ENCODE data around the gene HNRNPM. TPM values are rescaled to one million over a fixed set of nuclear protein-coding genes. Genes with fewer than 3 reads are reported as not detected.

Gene HNRNPM
- total and polyA plus RNA-seq, 2 donors (not counting 1 experiment from before 2014, with no cell fraction given), result 137 to 221 TPM

DNA sequence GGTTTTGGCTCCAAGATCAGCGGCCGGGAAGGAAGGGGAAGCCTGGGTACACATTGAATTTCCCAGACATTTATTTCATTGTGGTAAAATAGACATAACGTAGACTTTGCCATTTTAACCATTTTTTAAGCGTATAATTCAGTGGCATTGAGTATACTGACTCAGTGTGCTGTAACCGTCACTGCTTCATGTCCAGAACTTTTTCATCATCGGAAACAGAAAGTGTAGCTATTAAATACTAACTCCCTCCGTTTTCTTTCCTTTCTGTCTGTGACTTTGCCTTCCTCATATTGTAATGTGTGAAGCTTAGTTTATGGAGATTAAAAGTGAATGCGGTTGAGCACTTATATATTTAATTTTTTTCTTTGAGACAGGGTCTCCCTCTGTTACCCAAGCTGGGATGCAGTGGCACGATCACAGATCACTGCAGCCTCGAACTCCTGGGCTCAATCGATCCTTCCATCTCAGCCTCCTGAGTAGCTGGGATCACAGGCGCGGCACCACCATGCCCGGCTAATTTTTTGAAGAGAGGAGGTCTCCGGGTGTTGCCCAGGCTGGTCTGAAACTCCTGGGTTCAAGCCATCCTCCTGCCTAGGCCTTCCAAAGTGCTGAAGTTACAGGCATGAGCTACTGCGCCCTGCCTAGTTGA is 1.4 kb downstream of the HNRNPM start:
- CTCF ChIA-PET, result interaction anchor here (0.6 to 2.8 kb wide), 6 partner anchors 24 to 133 kb away, joined by 3 to 10 read pairs (median 4); partner anchors contain the start of gene MARCHF2
- no peak for ATAC-seq (ENCODE audit: low read depth)

DNA sequence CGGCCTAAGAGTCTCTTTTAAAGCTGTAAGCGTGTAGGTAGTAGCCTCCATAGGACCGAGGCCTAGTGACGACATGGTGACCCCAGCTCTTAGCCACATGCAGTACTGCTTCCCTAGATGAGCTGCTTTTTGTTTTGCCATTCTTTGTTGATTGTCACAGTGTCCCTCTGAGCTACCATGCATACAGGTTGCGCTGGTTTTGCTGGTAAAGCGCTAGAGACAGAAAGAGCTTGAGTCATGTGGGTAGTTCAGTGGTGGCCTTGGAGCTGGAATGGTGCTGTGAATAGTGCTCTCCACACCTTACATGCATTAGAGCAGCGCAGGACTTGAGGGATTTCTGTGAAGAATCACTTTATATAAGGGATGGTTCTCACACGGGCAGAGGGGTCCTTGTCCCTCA is 5.1 kb downstream of the HNRNPM start:
- Histone ChIP-seq H3K9ac (ENCODE audit: low read length) (no peak overlapping the region), H3K27ac (ENCODE audit: low read length in 2 of 2) (peak overlapping the region in 1 of 2 donors; percentile 25), H3K79me2 (ENCODE audit: control insufficient read depth, insufficient read depth, low read length) (peaks cover 99% of the 10 kb centered on the region), H3K36me3 (replicated peaks in 1 of 2; ENCODE audit: control extremely low read depth in 1 of 2, control insufficient read depth in 1 of 2, extremely low read depth in 1 of 2, insufficient read depth in 2 of 2, low read length in 1 of 2) (peaks cover 2 to 58% of the 10 kb centered on the region in 2 experiments), H3K4me3 (ENCODE audit: control extremely low read depth in 1 of 5, extremely low read depth in 1 of 5, insufficient read depth in 1 of 5, low read depth in 2 of 5, low read length in 4 of 5) (no peak overlapping the region), H3K4me2 (replicated peaks; ENCODE audit: low read depth, low read length, poor library complexity, severe bottlenecking) (peak overlapping the region; percentile 39), H3K27me3 (replicated peaks in 1 of 4; ENCODE audit: control extremely low read depth in 1 of 4, control insufficient read depth in 3 of 4, insufficient read depth in 4 of 4, low read length in 3 of 4) (no peaks in the 10 kb centered on the region), H2AFZ (ENCODE audit: insufficient read depth, low read depth, low read length, poor library complexity, severe bottlenecking) (no peak overlapping the region), H3K4me1 (ENCODE audit: control insufficient read depth in 2 of 2, insufficient read depth in 2 of 2, low read length in 2 of 2) (peaks cover 65 to 83% of the 10 kb centered on the region in 2 donors), H4K20me1 (ENCODE audit: control insufficient read depth, insufficient read depth, low read length, poor library complexity, severe bottlenecking) (peaks cover 98% of the 10 kb centered on the region), H3K9me3 (ENCODE audit: control extremely low read depth in 1 of 3, control insufficient read depth in 2 of 3, insufficient read depth in 1 of 3, low read length in 2 of 3) (no peaks in the 10 kb centered on the region)
- TF ChIP-seq, protein P1, sequence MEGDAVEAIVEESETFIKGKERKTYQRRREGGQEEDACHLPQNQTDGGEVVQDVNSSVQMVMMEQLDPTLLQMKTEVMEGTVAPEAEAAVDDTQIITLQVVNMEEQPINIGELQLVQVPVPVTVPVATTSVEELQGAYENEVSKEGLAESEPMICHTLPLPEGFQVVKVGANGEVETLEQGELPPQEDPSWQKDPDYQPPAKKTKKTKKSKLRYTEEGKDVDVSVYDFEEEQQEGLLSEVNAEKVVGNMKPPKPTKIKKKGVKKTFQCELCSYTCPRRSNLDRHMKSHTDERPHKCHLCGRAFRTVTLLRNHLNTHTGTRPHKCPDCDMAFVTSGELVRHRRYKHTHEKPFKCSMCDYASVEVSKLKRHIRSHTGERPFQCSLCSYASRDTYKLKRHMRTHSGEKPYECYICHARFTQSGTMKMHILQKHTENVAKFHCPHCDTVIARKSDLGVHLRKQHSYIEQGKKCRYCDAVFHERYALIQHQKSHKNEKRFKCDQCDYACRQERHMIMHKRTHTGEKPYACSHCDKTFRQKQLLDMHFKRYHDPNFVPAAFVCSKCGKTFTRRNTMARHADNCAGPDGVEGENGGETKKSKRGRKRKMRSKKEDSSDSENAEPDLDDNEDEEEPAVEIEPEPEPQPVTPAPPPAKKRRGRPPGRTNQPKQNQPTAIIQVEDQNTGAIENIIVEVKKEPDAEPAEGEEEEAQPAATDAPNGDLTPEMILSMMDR (IDR thresholded peaks at IDR 0.05), result no peak
- TF ChIP-seq EZH2 (IDR thresholded peaks at IDR 0.05; ENCODE audit: borderline replicate concordance, insufficient read depth, low read depth, low read length, poor library complexity, severe bottlenecking), result no peak
- ChIA-PET CTCF (interaction anchor here (0.6 to 3.2 kb wide), 5 partner anchors 10 to 130 kb away, joined by 3 to 14 read pairs (median 5); partner anchors contain the start of gene MARCHF2), POLR2A (no interaction called here)
- Mint-ChIP-seq H3K27ac (peak overlapping the region; percentile 43), H3K4me3 (peak overlapping the region; percentile 56), H3K27me3 (no peaks in the 10 kb centered on the region), H3K9me3 (ENCODE audit: insufficient read depth) (no peaks in the 10 kb centered on the region), H3K4me1 (peaks cover 72% of the 10 kb centered on the region)
- ATAC-seq (ENCODE audit: low read depth) (no peak), DNase-seq (no peak)
- WGBS (ENCODE audit: insufficient coverage), result 90% methylated on average over 5 of the region's 8 CpGs
- intact Hi-C loops (cut with micrococcal nuclease), result no loop called here

More for the DNA sequence above, 1.4 kb downstream of the HNRNPM start:
- peak overlapping the region; percentile 99 for H3K9ac ChIP-seq (ENCODE audit: low read length)
- H3K27ac ChIP-seq (ENCODE audit: low read length in 2 of 2), result peak overlapping the region in 1 of 2 donors; percentile 97
- TF ChIP-seq, protein P1 (IDR thresholded peaks at IDR 0.05), result no peak
- no peak for TF ChIP-seq EZH2 (IDR thresholded peaks at IDR 0.05; ENCODE audit: borderline replicate concordance, insufficient read depth, low read depth, low read length, poor library complexity, severe bottlenecking)
- H3K4me1 Mint-ChIP-seq, result peaks cover 44% of the 10 kb centered on the region
- H3K4me1 ChIP-seq (ENCODE audit: control insufficient read depth in 2 of 2, insufficient read depth in 2 of 2, low read length in 2 of 2), result peaks cover 43 to 55% of the 10 kb centered on the region in 2 donors
- peaks cover 61% of the 10 kb centered on the region for H4K20me1 ChIP-seq (ENCODE audit: control insufficient read depth, insufficient read depth, low read length, poor library complexity, severe bottlenecking)
- no peaks in the 10 kb centered on the region for H3K27me3 Mint-ChIP-seq
- no peak overlapping the region for H2AFZ ChIP-seq (ENCODE audit: insufficient read depth, low read depth, low read length, poor library complexity, severe bottlenecking)
- DNase-seq, result no peak
- 62% methylated on average over 7 of the region's 16 CpGs for WGBS (ENCODE audit: insufficient coverage)
- peak overlapping the region; percentile 90 for H3K27ac Mint-ChIP-seq
- peaks cover 63% of the 10 kb centered on the region for H3K79me2 ChIP-seq (ENCODE audit: control insufficient read depth, insufficient read depth, low read length)
- intact Hi-C loops (cut with micrococcal nuclease), result no loop called here
- H3K4me2 ChIP-seq (replicated peaks; ENCODE audit: low read depth, low read length, poor library complexity, severe bottlenecking), result peak overlapping the region; percentile 93
- H3K9me3 ChIP-seq (ENCODE audit: control extremely low read depth in 1 of 3, control insufficient read depth in 2 of 3, insufficient read depth in 1 of 3, low read length in 2 of 3), result no peaks in the 10 kb centered on the region
- H3K4me3 ChIP-seq (ENCODE audit: control extremely low read depth in 1 of 5, extremely low read depth in 1 of 5, insufficient read depth in 1 of 5, low read depth in 2 of 5, low read length in 4 of 5), result peak overlapping the region; percentile 45 to 97 (median 97)
- peaks cover 0 to 25% of the 10 kb centered on the region in 2 experiments for H3K36me3 ChIP-seq (replicated peaks in 1 of 2; ENCODE audit: control extremely low read depth in 1 of 2, control insufficient read depth in 1 of 2, extremely low read depth in 1 of 2, insufficient read depth in 2 of 2, low read length in 1 of 2)
- H3K4me3 Mint-ChIP-seq, result peak overlapping the region; percentile 87
- H3K27me3 ChIP-seq (replicated peaks in 1 of 4; ENCODE audit: control extremely low read depth in 1 of 4, control insufficient read depth in 3 of 4, insufficient read depth in 4 of 4, low read length in 3 of 4), result no peaks in the 10 kb centered on the region
- H3K9me3 Mint-ChIP-seq (ENCODE audit: insufficient read depth), result no peaks in the 10 kb centered on the region
- POLR2A ChIA-PET, result interaction anchor here (0.6 to 3.0 kb wide), 5 partner anchors 26 to 105 kb away, joined by 3 to 19 read pairs (median 6); partner anchors contain the start of genes MARCHF2 and ZNF414

All from B cell (primary cell).